CD1c-positive myeloid dendritic cell (primary cell): ENCODE results near the gene LPCAT2.
"Not testable (repeated sequence)": the region's sequence is repeated elsewhere in the genome, so short reads cannot be mapped to it uniquely, and the experiment has no call there.

Experiments used
- DNase-seq: peaks from one replicate; pipeline ENCODE4 v3.0.0-alpha.2; 2016; ENCODE audit errors: extremely low spot score

LPCAT2 gene

DNA sequence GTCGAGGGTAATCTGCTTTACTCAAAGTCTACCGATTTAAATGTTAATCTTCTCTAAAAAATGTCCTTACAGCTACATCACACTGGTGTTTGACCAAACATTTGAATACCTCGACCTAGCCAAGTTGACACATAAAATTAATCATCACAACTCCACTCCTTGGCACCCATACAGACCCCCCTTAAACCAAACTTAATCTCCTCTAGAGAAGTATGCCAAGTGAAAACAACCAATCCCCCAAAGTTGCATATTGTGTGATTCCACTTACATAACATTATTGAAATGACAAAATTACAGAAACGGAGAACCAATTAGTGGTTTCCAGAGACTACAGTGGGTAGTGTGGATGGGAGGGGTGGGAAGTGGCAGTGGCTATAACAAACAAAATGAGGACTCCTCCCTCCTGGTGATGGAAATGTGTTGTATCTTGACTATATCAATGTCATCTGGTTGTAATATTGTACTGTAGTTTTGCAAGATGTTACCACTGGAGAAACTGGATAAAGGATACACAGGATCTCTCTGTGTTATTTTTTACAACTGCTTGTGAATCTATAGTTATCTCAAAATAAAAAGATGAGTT lies 97.0 kb downstream of the LPCAT2 start:
- DNase-seq, result no peak

DNA sequence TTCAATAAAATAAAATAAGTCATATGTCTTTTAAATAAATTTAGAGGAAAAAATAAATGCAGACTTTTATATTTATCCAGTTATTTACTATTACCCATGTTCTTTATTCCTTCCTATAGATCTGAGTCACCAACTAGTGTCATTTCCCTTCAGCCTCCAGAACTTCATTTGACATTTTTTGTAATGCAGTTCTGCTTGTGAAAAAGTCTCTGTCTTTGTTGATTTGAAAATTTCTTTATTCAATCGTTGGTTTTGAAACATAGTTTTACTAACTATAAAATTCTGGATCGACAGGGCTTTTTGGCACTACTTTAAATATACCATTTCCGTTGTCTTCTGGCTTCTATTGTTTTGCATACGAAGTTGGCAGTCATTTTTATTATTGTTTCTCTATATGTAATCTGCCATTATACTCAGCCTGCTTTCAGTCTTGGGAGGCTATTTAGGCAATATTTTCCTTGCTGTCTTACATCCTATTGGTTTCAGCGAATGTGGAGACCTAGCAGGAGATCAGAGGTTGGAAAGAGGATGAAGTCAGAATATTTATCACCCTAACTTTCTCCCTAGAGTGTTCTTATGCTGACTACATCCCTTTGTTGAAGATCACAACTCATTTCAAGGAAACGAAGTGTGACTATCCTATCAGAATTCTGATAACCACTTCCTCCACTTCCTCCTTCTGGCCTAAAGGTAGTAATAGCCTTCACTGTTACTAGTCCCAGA lies 104.9 kb downstream of the LPCAT2 start:
- no peak for DNase-seq

DNA sequence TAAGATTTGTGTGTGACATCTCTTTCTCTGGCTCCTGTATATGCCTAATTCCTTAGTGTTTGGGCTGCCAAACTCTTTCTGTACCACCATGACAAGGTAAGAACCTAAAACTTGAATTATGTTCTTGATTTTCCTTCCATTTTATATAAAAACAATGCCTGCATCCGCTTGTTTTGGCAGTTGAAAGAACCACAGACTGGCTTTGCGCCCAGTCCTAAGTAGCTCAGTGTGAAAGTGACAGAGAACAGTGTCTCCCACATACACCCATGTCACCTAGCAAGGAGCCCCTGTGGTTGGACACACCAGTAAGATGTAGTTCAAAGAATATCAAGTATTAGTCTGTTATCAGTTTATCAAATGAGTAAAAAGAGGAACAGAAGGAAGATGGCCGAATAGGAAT lies 106.2 kb downstream of the LPCAT2 start:
- DNase-seq, result no peak

DNA sequence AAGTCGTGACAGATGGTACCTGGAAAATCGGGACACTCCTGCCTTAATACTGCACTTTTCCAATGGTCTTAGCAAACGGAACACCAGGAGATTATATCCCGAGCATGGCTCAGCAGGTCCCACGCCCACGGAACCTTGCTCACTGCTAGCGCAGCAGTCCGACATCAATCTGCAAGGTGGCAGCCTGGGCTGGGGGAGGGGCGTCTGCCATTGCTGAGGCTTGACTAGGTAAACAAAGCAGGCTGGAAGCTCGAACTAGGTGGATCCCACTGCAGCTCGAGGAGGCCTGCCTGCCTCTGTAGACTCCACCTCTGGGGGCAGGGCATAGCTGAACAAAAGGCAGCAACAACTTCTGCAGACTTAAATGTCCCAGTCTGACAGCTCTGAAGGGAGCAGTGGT lies 106.8 kb downstream of the LPCAT2 start:
- not testable (repeated sequence) for DNase-seq

DNA sequence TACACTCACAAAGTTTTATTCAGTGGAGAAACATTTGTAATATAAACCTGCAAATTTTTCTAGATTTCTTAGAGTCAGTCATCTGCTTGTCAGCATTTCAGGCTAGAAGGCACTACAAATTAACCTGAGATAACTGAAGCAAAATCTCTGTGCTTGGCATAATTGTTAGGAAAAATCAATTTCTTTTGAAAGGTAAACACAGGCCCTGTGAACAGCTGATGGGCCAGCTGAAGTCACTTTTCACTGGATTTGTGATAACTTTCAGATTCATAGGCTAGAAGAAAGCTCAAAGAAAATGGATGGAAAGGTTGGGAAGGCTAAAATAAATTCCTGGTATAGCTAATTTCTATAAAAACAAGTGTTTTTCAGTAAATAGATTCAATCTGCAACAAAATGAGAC lies 112.9 kb downstream of the LPCAT2 start:
- DNase-seq, result no peak

DNA sequence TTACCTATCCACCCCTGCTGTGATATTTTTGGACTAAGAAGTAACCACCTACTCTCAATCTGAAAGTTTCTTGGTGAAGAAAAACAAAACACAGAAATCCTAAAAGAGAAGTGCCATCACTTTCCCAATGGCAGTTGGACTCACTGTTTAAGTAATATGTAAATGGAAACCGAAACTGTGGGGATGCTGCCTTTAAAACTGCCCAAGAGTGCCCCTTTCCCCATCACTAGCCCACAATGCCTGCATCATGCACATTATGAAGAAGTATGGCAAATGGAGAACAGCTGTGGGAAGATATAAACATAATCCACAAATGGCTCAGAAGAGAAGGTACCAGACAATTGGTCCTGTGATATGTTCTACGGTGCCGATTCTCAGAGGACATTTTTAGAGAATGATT lies 113.4 kb downstream of the LPCAT2 start:
- peak; percentile 4 for DNase-seq

DNA sequence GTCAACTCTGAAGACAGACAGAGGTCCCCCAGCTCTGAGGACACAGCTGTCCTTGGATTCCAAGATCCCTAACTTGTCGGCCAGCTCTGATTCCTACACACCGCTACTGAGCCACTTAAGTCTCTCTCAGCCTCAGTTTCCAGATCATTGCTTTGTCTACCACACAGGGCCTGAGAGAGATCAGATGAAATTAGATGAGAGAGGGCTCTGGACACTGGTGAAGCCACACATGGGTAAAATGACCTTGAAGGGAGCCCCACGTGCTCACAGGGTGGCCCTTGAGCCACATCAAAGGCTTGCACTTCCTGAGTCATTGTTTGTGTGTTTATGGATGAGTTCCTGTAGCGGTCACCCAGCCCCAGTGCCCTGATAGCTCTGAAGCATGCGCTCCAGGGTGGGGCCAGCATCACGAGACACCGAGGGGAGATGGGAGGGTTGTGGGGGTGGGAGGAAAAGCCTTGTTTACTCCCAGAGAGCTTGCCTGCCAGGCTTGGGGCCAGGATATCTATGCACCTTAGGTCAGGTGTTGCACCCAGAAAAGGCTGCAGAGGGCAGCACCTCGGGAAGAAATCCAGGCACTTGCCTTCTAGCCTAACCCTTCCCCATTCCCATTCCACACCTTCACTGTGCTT lies 114.2 kb downstream of the LPCAT2 start:
- no peak for DNase-seq

DNA sequence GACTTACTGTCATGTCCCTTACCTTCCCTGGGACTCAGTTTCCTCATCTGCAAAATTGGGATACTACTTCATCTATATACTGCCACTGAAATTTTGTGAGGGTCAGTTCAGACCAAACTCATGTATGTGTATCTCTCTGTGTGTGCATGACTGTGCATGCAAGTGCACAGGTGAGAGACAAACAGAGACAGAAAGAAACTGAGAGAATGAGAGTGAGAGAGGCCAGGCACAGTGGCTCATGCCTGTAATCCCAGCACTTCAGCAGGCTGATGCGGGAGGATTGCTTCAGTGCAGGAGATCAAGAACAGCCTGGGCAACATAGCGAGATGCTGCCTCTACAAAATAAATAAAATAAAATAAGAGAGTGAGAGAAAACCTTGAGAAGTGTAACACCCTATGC lies 114.8 kb downstream of the LPCAT2 start:
- no peak for DNase-seq

DNA sequence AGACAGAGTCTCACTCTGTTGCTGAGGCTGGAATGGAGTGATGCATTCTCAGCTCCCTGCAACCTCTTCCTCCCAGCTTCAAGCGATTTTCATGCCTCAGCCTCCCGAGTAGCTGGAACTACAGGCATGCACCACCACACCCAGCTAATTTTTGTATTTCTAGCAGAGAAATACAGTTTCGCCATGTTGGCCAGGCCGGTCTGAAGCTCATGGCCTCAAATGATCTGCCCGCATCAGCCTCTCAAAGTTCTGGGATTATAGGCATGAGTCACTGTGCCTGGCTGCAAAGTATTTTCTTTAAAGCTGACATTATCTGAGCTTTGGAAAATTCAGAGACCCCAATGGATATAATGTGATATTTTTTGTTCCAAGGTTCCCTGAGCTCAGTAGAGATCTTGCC lies 115.8 kb downstream of the LPCAT2 start:
- DNase-seq, result no peak

DNA sequence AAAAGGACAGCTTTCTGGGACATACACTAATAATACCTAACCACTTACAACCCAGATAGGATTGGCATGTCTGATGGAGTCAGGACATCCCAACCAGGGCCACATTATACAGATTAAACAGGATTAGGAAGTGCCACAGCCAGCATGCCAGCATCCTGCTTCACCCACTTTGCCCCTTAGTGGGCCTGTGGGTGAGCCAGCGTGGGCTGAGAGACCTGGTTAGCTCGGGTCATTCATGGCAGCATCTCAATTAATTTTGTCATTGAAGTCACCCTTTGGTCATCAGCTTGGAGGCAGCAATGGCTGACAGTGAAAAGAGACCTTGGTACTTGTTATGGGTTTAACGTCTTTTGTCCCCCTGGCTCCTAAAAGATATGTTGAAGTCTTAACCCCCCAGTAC lies 117.0 kb downstream of the LPCAT2 start:
- DNase-seq, result no peak

DNA sequence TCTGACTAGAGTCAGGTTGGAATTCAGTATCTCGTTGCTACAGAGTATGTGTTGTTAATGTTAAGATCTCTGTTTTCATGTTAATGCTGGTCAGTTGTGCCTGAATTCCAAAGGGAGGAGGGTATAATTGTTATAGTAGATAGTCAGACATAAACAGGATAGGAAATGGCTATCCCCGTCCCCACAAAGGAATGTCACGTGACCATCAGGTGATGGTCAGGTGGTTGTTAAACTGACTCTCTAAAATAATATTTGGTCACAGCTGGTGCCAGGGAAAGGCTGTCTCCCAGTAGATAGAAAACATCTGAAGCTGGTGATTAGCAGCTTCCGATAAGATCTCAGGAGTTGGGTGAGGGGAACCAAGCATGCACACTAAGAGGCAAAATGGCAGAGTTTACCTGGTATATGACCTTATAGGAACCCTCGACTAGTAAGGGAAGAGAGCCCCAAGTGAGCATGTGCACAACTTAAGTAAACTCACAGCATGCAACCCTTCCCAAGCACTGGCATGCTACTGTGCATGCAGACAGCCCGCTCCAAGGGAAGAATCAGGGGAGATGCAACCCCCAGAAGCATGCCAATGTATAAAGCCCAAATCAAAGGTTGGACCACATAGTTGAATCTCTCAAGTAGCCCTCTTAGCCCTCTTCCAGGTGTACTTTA lies 119.6 kb downstream of the LPCAT2 start:
- DNase-seq, result no peak

DNA sequence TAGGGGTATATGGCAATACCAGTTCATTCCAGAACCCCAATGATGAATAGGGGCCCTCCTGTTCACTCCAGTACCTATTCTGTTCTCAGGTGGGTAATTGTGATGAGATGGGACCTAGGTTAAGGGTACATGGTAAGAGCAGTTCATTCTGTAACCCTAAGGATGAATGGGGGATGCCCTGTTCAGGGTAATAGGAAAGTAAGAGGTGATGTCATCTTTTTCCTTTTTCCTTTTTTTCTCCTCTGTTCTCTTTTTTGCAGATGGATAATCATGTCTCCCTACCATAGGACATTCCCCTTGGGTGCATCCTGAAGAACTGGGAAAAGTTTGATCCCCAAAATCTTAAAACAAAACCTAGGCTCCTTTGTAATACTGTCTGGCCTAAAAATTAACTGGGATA lies 121.9 kb downstream of the LPCAT2 start:
- DNase-seq, result no peak

DNA sequence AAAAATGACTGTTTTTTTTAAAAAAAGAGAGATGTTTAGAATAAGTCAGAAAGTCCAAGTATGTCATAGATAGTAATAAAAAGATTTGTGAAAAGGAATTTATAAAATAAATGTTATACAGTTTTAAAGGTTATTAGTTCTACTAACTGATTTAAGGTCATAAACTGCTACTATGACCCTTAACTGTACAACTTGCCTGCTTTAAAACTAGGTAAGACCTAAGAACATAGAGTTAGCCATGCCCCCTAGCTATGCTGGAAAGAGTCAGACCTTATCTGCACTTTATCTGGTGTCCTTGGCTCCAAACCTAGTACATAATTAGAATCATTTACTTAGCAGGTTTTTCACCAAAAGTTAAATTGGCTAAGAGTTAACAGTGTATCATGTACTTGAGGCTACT lies 123.4 kb downstream of the LPCAT2 start:
- DNase-seq, result no peak

DNA sequence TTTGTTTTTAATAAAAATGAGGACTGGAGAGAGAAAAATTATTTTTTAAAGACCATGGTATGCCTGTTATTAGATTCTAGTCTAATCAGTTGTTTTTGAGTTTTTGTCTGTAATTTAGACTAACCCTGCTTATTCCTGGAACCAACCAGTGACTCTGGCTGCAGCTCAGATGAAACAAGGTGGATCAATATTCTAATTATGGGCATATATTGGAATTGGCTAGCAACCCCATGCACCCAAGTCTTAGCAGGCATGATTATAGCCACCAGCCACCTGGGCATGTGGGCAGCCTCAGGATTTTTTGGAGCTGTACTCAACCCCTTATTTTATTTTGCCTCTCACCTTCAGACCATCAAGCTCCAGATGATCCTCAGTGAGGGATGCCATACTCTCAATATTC lies 125.3 kb downstream of the LPCAT2 start:
- DNase-seq, result no peak
